ENCODE data around the gene SAT1. TPM values are rescaled to one million over a fixed set of nuclear protein-coding genes. Genes with fewer than 3 reads are reported as not detected.
"Not testable (repeated sequence)": the region's sequence is repeated elsewhere in the genome, so short reads cannot be mapped to it uniquely, and the experiment has no call there.

The SAT1 gene
- total RNA-seq, 1 donor: 71.7 TPM

- TF ChIP-seq CTCF (IDR thresholded peaks at IDR 0.05; ENCODE audit: insufficient read depth, low read depth, low read length): no peak
- no peak overlapping the region for H3K4me3 ChIP-seq (ENCODE audit: low read depth, low read length)
- DNase-seq (ENCODE audit: low read depth): no peak
Measured at GRCh38 chrX:23764188-23764984, 18.6 kb upstream of the SAT1 start.

- no peak for DNase-seq (ENCODE audit: low read depth)
- H3K4me3 ChIP-seq (ENCODE audit: low read depth, low read length): no peak overlapping the region
- no peak for TF ChIP-seq CTCF (IDR thresholded peaks at IDR 0.05; ENCODE audit: insufficient read depth, low read depth, low read length)
Measured at GRCh38 chrX:23765449-23765848, 17.5 kb upstream of the SAT1 start.

- TF ChIP-seq CTCF (IDR thresholded peaks at IDR 0.05; ENCODE audit: insufficient read depth, low read depth, low read length): no peak
- H3K4me3 ChIP-seq (ENCODE audit: low read depth, low read length): no peak overlapping the region
- no peak for DNase-seq (ENCODE audit: low read depth)
Measured at GRCh38 chrX:23765868-23766267, 17.1 kb upstream of the SAT1 start.

GRCh38 chrX:23766650-23767551 lies 16.1 kb upstream of the SAT1 start:
- H3K4me3 ChIP-seq (ENCODE audit: low read depth, low read length): no peak overlapping the region
- DNase-seq (ENCODE audit: low read depth): no peak
- TF ChIP-seq CTCF (IDR thresholded peaks at IDR 0.05; ENCODE audit: insufficient read depth, low read depth, low read length): no peak

- no peak for DNase-seq (ENCODE audit: low read depth)
- no peak for TF ChIP-seq CTCF (IDR thresholded peaks at IDR 0.05; ENCODE audit: insufficient read depth, low read depth, low read length)
- H3K4me3 ChIP-seq (ENCODE audit: low read depth, low read length): no peak overlapping the region
Measured at GRCh38 chrX:23770142-23770541, 12.8 kb upstream of the SAT1 start.

GRCh38 chrX:23771086-23771485 lies 11.9 kb upstream of the SAT1 start:
- not testable (repeated sequence) for DNase-seq (ENCODE audit: low read depth); H3K4me3 ChIP-seq (ENCODE audit: low read depth, low read length)

GRCh38 chrX:23773601-23774175 lies 9.3 kb upstream of the SAT1 start:
- DNase-seq (ENCODE audit: low read depth): no peak
- no peak for TF ChIP-seq CTCF (IDR thresholded peaks at IDR 0.05; ENCODE audit: insufficient read depth, low read depth, low read length)
- H3K4me3 ChIP-seq (ENCODE audit: low read depth, low read length): no peak overlapping the region

All from fibroblast of villous mesenchyme (primary cell).